ENCODE data around the gene DMWD.
A peak's percentile ranks its signal among the peaks of the same experiment; 100 is the strongest.

Gene DMWD

GRCh38 chr19:45778010-45778661 lies 14.5 kb downstream of the DMWD start:
- peaks cover 2% of the 10 kb centered on the region for H3K4me1 ChIP-seq (ENCODE audit: insufficient read depth, low read length)
- no peaks in the 10 kb centered on the region for H3K9me3 ChIP-seq (ENCODE audit: low read length)
- H2AFZ ChIP-seq (ENCODE audit: low read depth, low read length), result no peak overlapping the region
- H3K36me3 ChIP-seq (ENCODE audit: insufficient read depth, low read length), result peaks cover 42% of the 10 kb centered on the region
- no peak overlapping the region for H3K4me3 ChIP-seq (ENCODE audit: low read length)
- H3K27me3 ChIP-seq (ENCODE audit: insufficient read depth, low read length), result no peaks in the 10 kb centered on the region

GRCh38 chr19:45777395-45777961 lies 15.2 kb downstream of the DMWD start:
- peaks cover under 1% of the 10 kb centered on the region for H3K4me1 ChIP-seq (ENCODE audit: insufficient read depth, low read length)
- H2AFZ ChIP-seq (ENCODE audit: low read depth, low read length), result no peak overlapping the region
- H3K9me3 ChIP-seq (ENCODE audit: low read length), result no peaks in the 10 kb centered on the region
- peaks cover 49% of the 10 kb centered on the region for H3K36me3 ChIP-seq (ENCODE audit: insufficient read depth, low read length)
- H3K27me3 ChIP-seq (ENCODE audit: insufficient read depth, low read length), result no peaks in the 10 kb centered on the region
- H3K4me3 ChIP-seq (ENCODE audit: low read length), result no peak overlapping the region

GRCh38 chr19:45774765-45775164 lies 17.9 kb downstream of the DMWD start:
- peaks cover 13% of the 10 kb centered on the region for H3K4me1 ChIP-seq (ENCODE audit: insufficient read depth, low read length)
- no peaks in the 10 kb centered on the region for H3K9me3 ChIP-seq (ENCODE audit: low read length)
- no peak overlapping the region for H3K4me3 ChIP-seq (ENCODE audit: low read length)
- peaks cover 65% of the 10 kb centered on the region for H3K36me3 ChIP-seq (ENCODE audit: insufficient read depth, low read length)
- no peaks in the 10 kb centered on the region for H3K27me3 ChIP-seq (ENCODE audit: insufficient read depth, low read length)
- no peak overlapping the region for H2AFZ ChIP-seq (ENCODE audit: low read depth, low read length)

DNA sequence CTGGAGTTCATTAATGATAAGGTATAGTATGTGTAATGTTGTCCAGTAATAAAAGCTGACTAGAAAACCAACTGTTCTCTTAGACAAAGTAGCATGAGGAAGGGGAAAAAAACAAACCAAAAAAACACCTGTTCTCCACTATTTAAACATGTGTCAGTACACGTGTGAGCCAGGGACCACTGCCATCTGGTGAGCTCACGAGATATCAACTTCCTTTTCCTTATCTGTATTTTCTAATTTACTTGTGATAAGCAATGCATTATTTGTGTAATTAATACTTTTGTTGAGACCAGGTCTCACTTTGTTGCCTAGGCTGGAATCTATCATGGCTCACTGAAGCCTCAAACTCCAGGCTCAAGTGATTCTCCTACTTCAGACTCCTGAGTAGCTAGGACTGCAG lies 19.3 kb downstream of the DMWD start:
- Histone ChIP-seq H2AFZ (ENCODE audit: low read depth, low read length) (no peak overlapping the region), H3K9me3 (ENCODE audit: low read length) (no peaks in the 10 kb centered on the region), H3K27me3 (ENCODE audit: insufficient read depth, low read length) (no peaks in the 10 kb centered on the region), H3K4me1 (ENCODE audit: insufficient read depth, low read length) (peaks cover 15% of the 10 kb centered on the region), H3K4me3 (ENCODE audit: low read length) (no peak overlapping the region), H3K36me3 (ENCODE audit: insufficient read depth, low read length) (peaks cover 59% of the 10 kb centered on the region)

GRCh38 chr19:45772912-45773311 lies 19.7 kb downstream of the DMWD start:
- no peaks in the 10 kb centered on the region for H3K9me3 ChIP-seq (ENCODE audit: low read length)
- peaks cover 54% of the 10 kb centered on the region for H3K36me3 ChIP-seq (ENCODE audit: insufficient read depth, low read length)

GRCh38 chr19:45772130-45772840 lies 20.4 kb downstream of the DMWD start:
- H3K4me1 ChIP-seq (ENCODE audit: insufficient read depth, low read length), result peaks cover 15% of the 10 kb centered on the region
- H3K9me3 ChIP-seq (ENCODE audit: low read length), result no peaks in the 10 kb centered on the region
- peaks cover 48% of the 10 kb centered on the region for H3K36me3 ChIP-seq (ENCODE audit: insufficient read depth, low read length)
- H3K27me3 ChIP-seq (ENCODE audit: insufficient read depth, low read length), result no peaks in the 10 kb centered on the region
- no peak overlapping the region for H3K4me3 ChIP-seq (ENCODE audit: low read length)
- H2AFZ ChIP-seq (ENCODE audit: low read depth, low read length), result no peak overlapping the region

More at GRCh38 chr19:45772912-45773311, 19.7 kb downstream of the DMWD start:
- no peak overlapping the region for H2AFZ ChIP-seq (ENCODE audit: low read depth, low read length)
- no peak overlapping the region for H3K4me3 ChIP-seq (ENCODE audit: low read length)
- no peaks in the 10 kb centered on the region for H3K27me3 ChIP-seq (ENCODE audit: insufficient read depth, low read length)
- peaks cover 15% of the 10 kb centered on the region for H3K4me1 ChIP-seq (ENCODE audit: insufficient read depth, low read length)

DNA sequence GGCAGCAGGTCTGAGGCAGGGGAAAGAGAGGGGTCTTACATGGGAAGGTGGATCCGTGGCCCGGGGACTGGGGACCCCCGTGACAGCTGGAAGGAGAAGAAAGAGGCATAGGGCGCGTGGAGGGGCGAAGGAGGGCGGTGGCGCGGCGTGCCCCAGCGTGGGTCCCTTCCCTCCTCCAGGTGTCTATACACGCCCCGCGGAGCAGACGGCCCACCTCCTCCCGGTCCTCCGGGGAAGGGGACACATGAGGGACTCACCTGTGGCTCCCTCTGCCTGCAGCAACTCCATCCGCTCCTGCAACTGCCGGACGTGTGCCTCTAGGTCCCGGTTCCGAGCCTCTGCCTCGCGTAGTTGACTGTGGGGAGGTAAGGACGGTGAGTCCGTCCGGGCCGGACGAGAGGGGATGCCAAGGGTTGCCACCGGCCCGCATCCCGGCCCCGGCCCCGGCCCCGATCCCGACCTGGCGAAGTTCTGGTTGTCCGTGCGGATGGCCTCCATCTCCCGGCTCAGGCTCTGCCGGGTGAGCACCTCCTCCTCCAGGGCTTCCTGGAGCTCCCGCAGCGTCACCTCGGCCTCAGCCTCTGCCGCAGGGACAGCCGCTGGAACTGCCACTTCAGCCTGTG lies 21.2 kb downstream of the DMWD start:
- no peak overlapping the region for H3K4me3 ChIP-seq (ENCODE audit: low read length)
- peaks cover 23% of the 10 kb centered on the region for H3K4me1 ChIP-seq (ENCODE audit: insufficient read depth, low read length)
- H3K27me3 ChIP-seq (ENCODE audit: insufficient read depth, low read length), result no peaks in the 10 kb centered on the region
- H3K9me3 ChIP-seq (ENCODE audit: low read length), result no peaks in the 10 kb centered on the region
- peaks cover 39% of the 10 kb centered on the region for H3K36me3 ChIP-seq (ENCODE audit: insufficient read depth, low read length)
- H2AFZ ChIP-seq (ENCODE audit: low read depth, low read length), result no peak overlapping the region

- Histone ChIP-seq H3K4me3 (ENCODE audit: low read length) (peak overlapping the region; percentile 45), H3K36me3 (ENCODE audit: insufficient read depth, low read length) (peaks cover 38% of the 10 kb centered on the region), H2AFZ (ENCODE audit: low read depth, low read length) (no peak overlapping the region), H3K4me1 (ENCODE audit: insufficient read depth, low read length) (peaks cover 29% of the 10 kb centered on the region), H3K27me3 (ENCODE audit: insufficient read depth, low read length) (no peaks in the 10 kb centered on the region), H3K9me3 (ENCODE audit: low read length) (no peaks in the 10 kb centered on the region)
These were observed 22.2 kb downstream of the DMWD start for GRCh38 chr19:45770192-45771101.

DNA sequence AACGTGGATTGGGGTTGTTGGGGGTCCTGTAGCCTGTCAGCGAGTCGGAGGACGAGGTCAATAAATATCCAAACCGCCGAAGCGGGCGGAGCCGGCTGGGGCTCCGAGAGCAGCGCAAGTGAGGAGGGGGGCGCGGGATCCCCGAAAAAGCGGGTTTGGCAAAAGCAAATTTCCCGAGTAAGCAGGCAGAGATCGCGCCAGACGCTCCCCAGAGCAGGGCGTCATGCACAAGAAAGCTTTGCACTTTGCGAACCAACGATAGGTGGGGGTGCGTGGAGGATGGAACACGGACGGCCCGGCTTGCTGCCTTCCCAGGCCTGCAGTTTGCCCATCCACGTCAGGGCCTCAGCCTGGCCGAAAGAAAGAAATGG lies 22.8 kb downstream of the DMWD start:
- no peaks in the 10 kb centered on the region for H3K9me3 ChIP-seq (ENCODE audit: low read length)
- H3K4me3 ChIP-seq (ENCODE audit: low read length), result peak overlapping the region; percentile 45
- no peaks in the 10 kb centered on the region for H3K27me3 ChIP-seq (ENCODE audit: insufficient read depth, low read length)
- H3K4me1 ChIP-seq (ENCODE audit: insufficient read depth, low read length), result peaks cover 35% of the 10 kb centered on the region
- H3K36me3 ChIP-seq (ENCODE audit: insufficient read depth, low read length), result peaks cover 35% of the 10 kb centered on the region
- no peak overlapping the region for H2AFZ ChIP-seq (ENCODE audit: low read depth, low read length)

DNA sequence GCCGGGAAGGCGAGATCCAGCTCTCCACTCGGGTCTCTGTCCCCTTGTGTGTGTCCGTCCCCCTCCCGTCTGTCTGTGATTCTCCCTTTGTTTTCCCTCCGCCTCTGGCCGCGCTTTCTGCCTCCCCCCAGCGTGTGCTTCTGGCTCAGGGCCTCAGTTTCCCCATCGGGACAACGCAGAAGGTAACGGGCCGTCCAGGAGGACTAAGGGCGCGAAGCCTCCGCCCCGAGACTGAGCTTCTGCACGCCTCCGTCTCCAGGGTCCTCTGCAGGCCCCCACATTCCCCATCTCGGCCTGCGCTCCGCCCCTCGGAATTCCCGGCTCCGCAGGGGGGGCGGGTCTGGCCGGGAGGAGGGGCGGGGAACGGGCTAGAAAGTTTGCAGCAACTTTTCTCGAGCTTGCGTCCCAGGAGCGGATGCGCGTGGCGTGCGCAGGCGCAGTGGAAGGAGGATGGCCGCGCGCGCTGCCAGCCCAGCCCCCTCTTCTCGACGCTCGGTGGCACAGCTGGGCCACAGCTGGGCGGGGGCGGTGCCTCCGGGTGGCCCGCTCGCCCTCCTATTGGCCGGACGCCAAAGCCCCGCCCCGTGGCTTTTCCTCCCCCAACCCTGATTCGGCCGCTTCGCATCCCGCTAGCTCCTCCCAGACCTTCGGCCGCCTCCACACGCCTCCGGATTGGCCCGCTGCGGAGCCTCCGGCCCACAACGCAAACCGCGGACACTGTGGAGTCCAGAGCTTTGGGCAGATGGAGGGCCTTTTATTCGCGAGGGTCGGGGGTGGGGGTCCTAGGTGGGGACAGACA lies 23.5 kb downstream of the DMWD start, which contains the start of gene SIX5:
SIX5 (minus strand) TSS at position 269 of the 799 bp plus-strand sequence. CDS start 408 bp downstream, outside the sequence.
- peak within 1 kb of the TSS; percentile 48 for H3K4me3 ChIP-seq (ENCODE audit: low read length)
- no peaks in the 10 kb centered on the region for H3K9me3 ChIP-seq (ENCODE audit: low read length)
- no peaks in the 10 kb centered on the region for H3K27me3 ChIP-seq (ENCODE audit: insufficient read depth, low read length)
- peaks cover 28% of the 10 kb centered on the region for H3K36me3 ChIP-seq (ENCODE audit: insufficient read depth, low read length)
- H2AFZ ChIP-seq (ENCODE audit: low read depth, low read length), result no peak within 1 kb of the TSS
- H3K4me1 ChIP-seq (ENCODE audit: insufficient read depth, low read length), result peaks cover 41% of the 10 kb centered on the region

- H3K4me1 ChIP-seq (ENCODE audit: insufficient read depth, low read length), result peaks cover 45% of the 10 kb centered on the region
- peaks cover 27% of the 10 kb centered on the region for H3K36me3 ChIP-seq (ENCODE audit: insufficient read depth, low read length)
- no peaks in the 10 kb centered on the region for H3K27me3 ChIP-seq (ENCODE audit: insufficient read depth, low read length)
- H3K4me3 ChIP-seq (ENCODE audit: low read length), result peak overlapping the region; percentile 48
- no peaks in the 10 kb centered on the region for H3K9me3 ChIP-seq (ENCODE audit: low read length)
- no peak overlapping the region for H2AFZ ChIP-seq (ENCODE audit: low read depth, low read length)
These were observed 24.0 kb downstream of the DMWD start for GRCh38 chr19:45768655-45768983.

Measured in neuron (in vitro differentiated cells).